Neuronal stem cell (in vitro differentiated cells): ENCODE results near the gene RTEL1.
A peak's percentile ranks its signal among the peaks of the same experiment; 100 is the strongest.
"Not testable (repeated sequence)": the region's sequence is repeated elsewhere in the genome, so short reads cannot be mapped to it uniquely, and the experiment has no call there.

Source experiments
- DNase-seq: peaks from one replicate; pipeline ENCODE4 v3.0.0-alpha.2; 2013; ENCODE audit warnings: low spot score
- H2AFZ ChIP-seq: one replicate; pipeline ENCODE4 v1.6.1; 2013; ENCODE audit warnings: mild to moderate bottlenecking, low read length, inconsistent platforms
- H2AK5ac ChIP-seq: 2 replicates; pipeline ENCODE4 v1.6.1; 2013; ENCODE audit warnings: low read depth, mild to moderate bottlenecking, inconsistent platforms, low read length, moderate library complexity, mixed read lengths
- H2BK120ac ChIP-seq: 2 replicates; pipeline ENCODE4 v1.6.1; 2013; ENCODE audit warnings: low read depth, mild to moderate bottlenecking, inconsistent platforms, low read length, moderate library complexity, mixed read lengths
- H2BK12ac ChIP-seq: one replicate; pipeline ENCODE4 v1.6.1; 2013; ENCODE audit warnings: low read length, inconsistent platforms
- H2BK15ac ChIP-seq: 2 replicates; pipeline ENCODE4 v1.6.1; 2013; ENCODE audit warnings: mild to moderate bottlenecking, low read length, inconsistent platforms, mixed read lengths
- H2BK5ac ChIP-seq: one replicate; pipeline ENCODE4 v1.6.1; 2013; ENCODE audit warnings: inconsistent platforms, mild to moderate bottlenecking, low read length, moderate library complexity
- H3K14ac ChIP-seq: one replicate; pipeline ENCODE4 v1.6.1; 2013; ENCODE audit warnings: low read length, inconsistent platforms
- H3K18ac ChIP-seq: 2 replicates; pipeline ENCODE4 v1.6.1; 2013; ENCODE audit warnings: low read length, inconsistent platforms
- H3K23ac ChIP-seq: 2 replicates; pipeline ENCODE4 v1.6.1; 2013; ENCODE audit warnings: low read depth, mild to moderate bottlenecking, mixed read lengths, low read length, inconsistent platforms; ENCODE audit not compliant: poor library complexity
- H3K27ac ChIP-seq: replicated peaks from 3 replicates; pipeline ENCODE4 v1.5.1; 2013; ENCODE audit warnings: low read length, inconsistent platforms
- H3K27me3 ChIP-seq, 3 experiments: 2 replicates each; pipeline ENCODE4 v1.6.1; 2013; ENCODE audit warnings: low read length in 3 of 3, mild to moderate bottlenecking in 2 of 3, inconsistent platforms in 1 of 3, low read depth in 1 of 3, mixed read lengths in 1 of 3, moderate library complexity in 1 of 3; ENCODE audit not compliant: control insufficient read depth in 3 of 3, insufficient read depth in 3 of 3
- H3K36me3 ChIP-seq, 2 donors: replicated peaks in 1 of 2; 2 replicates each; pipeline ENCODE4 v1.6.1; 2013; ENCODE audit warnings: low read length in 2 of 2; ENCODE audit not compliant: control insufficient read depth in 2 of 2, insufficient read depth in 2 of 2
- H3K4ac ChIP-seq: 2 replicates; pipeline ENCODE4 v1.6.1; 2013; ENCODE audit warnings: inconsistent platforms, mild to moderate bottlenecking, low read length, moderate library complexity
- H3K4me1 ChIP-seq, 2 donors: 1 replicate in 1 of 2; 2 replicates in 1 of 2; pipeline ENCODE4 v1.6.1; 2013; ENCODE audit warnings: low read length in 2 of 2, low read depth in 1 of 2; ENCODE audit not compliant: control insufficient read depth in 2 of 2, insufficient read depth in 1 of 2
- H3K4me2 ChIP-seq: one replicate; pipeline ENCODE4 v1.6.1; 2013; ENCODE audit warnings: mild to moderate bottlenecking, low read length, inconsistent platforms; ENCODE audit not compliant: insufficient read depth, poor library complexity, severe bottlenecking
- H3K4me3 ChIP-seq, 2 donors: 2 replicates each; pipeline ENCODE4 v1.5.1; 2013; ENCODE audit warnings: low read length in 2 of 2, mild to moderate bottlenecking in 2 of 2, inconsistent platforms in 1 of 2, moderate library complexity in 1 of 2
- H3K79me1 ChIP-seq: one replicate; pipeline ENCODE4 v1.6.1; 2013; ENCODE audit warnings: low read depth, mild to moderate bottlenecking, inconsistent platforms, low read length, moderate library complexity
- H3K9ac ChIP-seq: one replicate; pipeline ENCODE4 v1.6.1; 2013; ENCODE audit warnings: mild to moderate bottlenecking, low read depth, low read length, inconsistent platforms; ENCODE audit not compliant: poor library complexity
- H3K9me3 ChIP-seq, 2 donors: replicated peaks in 1 of 2; 2 replicates each; pipeline versions ENCODE3 to v1.6.1; 2013; ENCODE audit warnings: low read length in 2 of 2, mild to moderate bottlenecking in 2 of 2, inconsistent platforms in 1 of 2, low read depth in 1 of 2, mixed read lengths in 1 of 2, moderate library complexity in 1 of 2; ENCODE audit not compliant: control insufficient read depth in 2 of 2, insufficient read depth in 1 of 2
- H4K8ac ChIP-seq: one replicate; pipeline ENCODE4 v1.6.1; 2013; ENCODE audit warnings: low read depth, mild to moderate bottlenecking, inconsistent platforms, low read length, moderate library complexity
- H4K91ac ChIP-seq: one replicate; pipeline ENCODE4 v1.6.1; 2013; ENCODE audit warnings: low read length, low read depth, mild to moderate bottlenecking, inconsistent platforms; ENCODE audit not compliant: poor library complexity
- WGBS, 2 donors: extraction: QIAGEN DNeasy Blood & Tissue Kit; methylation state at CpG; one replicate each; pipeline ENCODE4 v1.1.7; 2013; ENCODE audit warnings: missing lambda C conversion rate in 2 of 2, mixed read lengths in 1 of 2; ENCODE audit not compliant: insufficient read length in 2 of 2, insufficient replicate concordance in 1 of 2; ENCODE audit errors: extremely low coverage in 2 of 2; 5-methylcytosine and 5-hydroxymethylcytosine counted together

The RTEL1 gene

DNA sequence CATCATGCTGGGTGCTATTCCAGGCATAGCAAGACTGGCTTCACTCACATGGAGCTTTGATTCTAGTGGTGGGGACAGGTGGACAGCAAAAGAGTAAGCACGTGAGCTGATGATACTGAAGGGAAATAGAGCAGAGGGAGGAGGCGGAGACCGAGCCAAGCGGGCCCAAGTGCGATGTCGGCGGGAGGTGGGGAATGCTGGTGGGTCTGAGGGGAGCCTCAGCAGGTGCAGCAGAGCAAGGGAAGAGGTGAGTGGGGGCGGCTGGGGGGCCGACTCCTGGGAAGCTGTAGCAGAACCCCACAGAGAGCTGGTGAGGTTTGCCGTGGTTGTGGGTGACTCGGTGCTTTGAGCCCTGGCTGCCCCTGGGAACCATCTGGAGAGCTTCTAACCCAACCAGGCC, 10.2 kb downstream of the RTEL1 start:
- H3K18ac ChIP-seq, result no peak overlapping the region
- H2AFZ ChIP-seq, result no peak overlapping the region
- no peak overlapping the region for H3K27ac ChIP-seq
- no peak overlapping the region for H3K9ac ChIP-seq
- H3K9me3 ChIP-seq, result peaks cover 0 to 1% of the 10 kb centered on the region in 2 donors
- H2BK120ac ChIP-seq, result no peak overlapping the region
- H3K4me3 ChIP-seq, result no peak overlapping the region
- H4K8ac ChIP-seq, result no peak overlapping the region
- peaks cover 6% of the 10 kb centered on the region for H3K79me1 ChIP-seq
- no peak overlapping the region for H2BK12ac ChIP-seq
- H3K4me2 ChIP-seq, result no peak overlapping the region
- no peak overlapping the region for H4K91ac ChIP-seq
- no peak overlapping the region for H2AK5ac ChIP-seq
- no peak for DNase-seq
- no peak overlapping the region for H3K14ac ChIP-seq
- H2BK15ac ChIP-seq, result no peak overlapping the region
- H3K4ac ChIP-seq, result no peak overlapping the region
- no peaks in the 10 kb centered on the region for H3K27me3 ChIP-seq
- H3K4me1 ChIP-seq, result peaks cover 0 to 11% of the 10 kb centered on the region in 2 donors
- peaks cover 8 to 76% of the 10 kb centered on the region in 2 donors for H3K36me3 ChIP-seq
- no peak overlapping the region for H3K23ac ChIP-seq
- WGBS, 2 donors, result no CpG with 5 or more reads among the region's 11 CpGs
- H2BK5ac ChIP-seq, result no peak overlapping the region

- H3K23ac ChIP-seq, H2BK5ac ChIP-seq, H3K4me2 ChIP-seq, H3K79me1 ChIP-seq, DNase-seq, H3K9me3 ChIP-seq, H3K27me3 ChIP-seq, H2BK12ac ChIP-seq, H4K8ac ChIP-seq, H4K91ac ChIP-seq, H3K14ac ChIP-seq, H2AK5ac ChIP-seq, H2AFZ ChIP-seq, H3K4ac ChIP-seq, H2BK15ac ChIP-seq, H3K9ac ChIP-seq, H3K4me3 ChIP-seq, H3K4me1 ChIP-seq, H2BK120ac ChIP-seq, H3K18ac ChIP-seq, H3K27ac ChIP-seq: not testable (repeated sequence)
- no CpG with 5 or more reads among the region's 12 CpGs for WGBS, 2 donors
- peaks cover 8 to 72% of the 10 kb centered on the region in 2 donors for H3K36me3 ChIP-seq
Measured at GRCh38 chr20:63671695-63672094, 13.6 kb downstream of the RTEL1 start.

- Histone ChIP-seq H3K9me3 (no peaks in the 10 kb centered on the region), H3K27me3 (no peaks in the 10 kb centered on the region), H3K4me1 (no peaks in the 10 kb centered on the region), H3K4me2 (no peak overlapping the region), H3K9ac (peak overlapping the region; percentile 60), H3K14ac (no peak overlapping the region), H3K79me1 (peaks cover 3% of the 10 kb centered on the region), H2AK5ac (no peak overlapping the region), H2AFZ (no peak overlapping the region), H4K91ac (no peak overlapping the region), H4K8ac (no peak overlapping the region), H2BK15ac (no peak overlapping the region), H3K27ac (no peak overlapping the region), H3K23ac (peak overlapping the region; percentile 73), H3K4me3 (no peak overlapping the region), H3K4ac (no peak overlapping the region), H2BK12ac (no peak overlapping the region), H2BK120ac (no peak overlapping the region), H3K18ac (no peak overlapping the region), H2BK5ac (no peak overlapping the region), H3K36me3 (peaks cover 6 to 71% of the 10 kb centered on the region in 2 donors)
- no peak for DNase-seq
- no CpG with 5 or more reads among the region's 10 CpGs for WGBS, 2 donors
Measured at GRCh38 chr20:63672666-63673065, 14.6 kb downstream of the RTEL1 start.

DNA sequence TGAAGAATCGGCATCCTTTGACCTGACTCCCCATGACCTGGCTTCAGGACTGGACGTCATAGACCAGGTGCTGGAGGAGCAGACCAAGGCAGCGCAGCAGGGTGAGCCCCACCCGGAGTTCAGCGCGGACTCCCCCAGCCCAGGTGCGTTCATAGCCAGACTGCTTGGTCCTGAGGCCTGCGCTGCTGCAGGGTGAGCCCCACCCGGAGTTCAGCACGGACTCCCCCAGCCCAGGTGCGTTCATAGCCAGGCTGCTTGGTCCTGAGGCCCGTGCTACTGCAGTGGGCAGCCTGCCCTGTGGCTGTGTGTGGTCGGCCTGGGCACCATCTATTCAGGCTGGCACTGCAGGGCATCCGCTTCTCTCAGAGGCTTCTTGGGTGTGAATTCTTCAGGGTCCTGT, 15.8 kb downstream of the RTEL1 start:
- WGBS, 2 donors, result no CpG with 5 or more reads among the region's 14 CpGs
- no peak overlapping the region for H2BK12ac ChIP-seq

More for the DNA sequence above, 15.8 kb downstream of the RTEL1 start:
- Histone ChIP-seq H2AFZ (no peak overlapping the region), H4K8ac (no peak overlapping the region), H3K4ac (no peak overlapping the region), H3K23ac (no peak overlapping the region), H3K36me3 (peaks cover 6 to 70% of the 10 kb centered on the region in 2 donors), H3K4me3 (no peak overlapping the region), H2BK5ac (no peak overlapping the region), H3K4me2 (no peak overlapping the region), H3K79me1 (peaks cover 3% of the 10 kb centered on the region), H3K14ac (no peak overlapping the region), H2BK120ac (no peak overlapping the region), H3K9ac (no peak overlapping the region), H3K9me3 (no peaks in the 10 kb centered on the region), H3K27ac (no peak overlapping the region), H2AK5ac (no peak overlapping the region), H4K91ac (no peak overlapping the region), H3K4me1 (no peaks in the 10 kb centered on the region), H3K27me3 (no peaks in the 10 kb centered on the region), H2BK15ac (no peak overlapping the region), H3K18ac (no peak overlapping the region)
- DNase-seq, result no peak
